NOMO-1 (cell line): ENCODE measurements around the gene VPS13C.

Source experiments
- DNase-seq, 2 experiments: peaks; one replicate each; lab custom pipeline; 2025; ENCODE audit not compliant: unreplicated experiment in 2 of 2; lab: John Stamatoyannopoulos, UW

The VPS13C gene

DNA sequence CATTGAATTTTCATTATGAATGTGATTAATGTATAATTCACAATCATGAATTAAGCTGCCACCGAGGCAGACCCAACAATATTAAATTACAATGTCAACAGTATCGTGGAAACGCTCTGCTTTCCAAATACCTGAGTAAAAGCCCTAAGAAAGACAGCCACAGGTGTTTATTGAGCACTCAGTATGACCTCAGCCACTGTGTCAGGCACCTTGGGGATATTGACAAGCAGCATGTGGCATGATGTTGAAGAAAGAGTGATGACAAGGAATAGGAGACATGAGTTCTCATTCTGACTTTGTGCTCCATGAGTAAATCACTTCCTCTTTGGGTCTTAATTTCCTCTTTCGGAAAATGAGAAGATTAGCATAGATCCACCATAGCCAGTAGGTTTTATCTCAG, 19.3 kb upstream of the VPS13C start:
- peak in 1 of 2 experiments; percentile 32 for DNase-seq

- DNase-seq: no peak
Observed at GRCh38 chr15:62075595-62076277, 15.5 kb upstream of the VPS13C start.

- peak in 1 of 2 experiments; percentile 28 for DNase-seq
Observed at GRCh38 chr15:62071711-62072308, 11.6 kb upstream of the VPS13C start.

DNA sequence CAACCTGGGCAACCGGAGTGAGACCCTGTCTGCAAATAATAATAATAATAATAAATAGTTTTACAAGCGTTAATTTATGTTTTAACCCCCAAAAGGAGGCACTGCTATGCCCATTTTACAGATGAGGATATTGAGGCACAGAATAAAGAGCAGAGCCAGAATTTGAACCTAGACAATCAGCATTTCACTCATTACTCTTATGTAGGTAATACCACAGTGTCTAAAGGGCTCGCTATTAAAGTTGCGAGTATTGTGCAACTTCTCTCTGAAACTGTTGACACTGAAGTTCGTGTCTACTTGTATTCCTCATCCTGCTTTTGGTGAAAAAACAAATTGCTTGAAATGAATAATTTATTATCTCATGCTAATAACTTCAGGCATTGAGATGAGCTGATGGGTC, 9.3 kb upstream of the VPS13C start:
- peak in 1 of 2 experiments; percentile 17 for DNase-seq

DNA sequence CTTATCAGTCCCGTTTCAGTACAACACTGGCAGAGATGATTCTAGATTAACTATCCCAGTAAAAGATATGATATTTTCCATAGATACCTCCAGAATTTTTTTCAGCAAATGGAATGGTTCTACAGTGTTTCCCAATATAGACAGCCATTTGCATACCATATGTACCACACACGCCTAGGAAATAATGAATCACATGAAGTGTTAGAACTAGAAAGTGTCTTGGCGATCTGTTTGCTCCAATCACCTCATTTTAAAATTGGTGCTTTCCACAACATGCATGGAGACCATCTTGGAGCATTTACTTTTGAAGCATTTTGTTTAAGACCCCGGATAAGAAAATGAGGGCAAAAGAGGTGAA, 8.5 kb upstream of the VPS13C start:
- DNase-seq: peak in 1 of 2 experiments; percentile 34

DNA sequence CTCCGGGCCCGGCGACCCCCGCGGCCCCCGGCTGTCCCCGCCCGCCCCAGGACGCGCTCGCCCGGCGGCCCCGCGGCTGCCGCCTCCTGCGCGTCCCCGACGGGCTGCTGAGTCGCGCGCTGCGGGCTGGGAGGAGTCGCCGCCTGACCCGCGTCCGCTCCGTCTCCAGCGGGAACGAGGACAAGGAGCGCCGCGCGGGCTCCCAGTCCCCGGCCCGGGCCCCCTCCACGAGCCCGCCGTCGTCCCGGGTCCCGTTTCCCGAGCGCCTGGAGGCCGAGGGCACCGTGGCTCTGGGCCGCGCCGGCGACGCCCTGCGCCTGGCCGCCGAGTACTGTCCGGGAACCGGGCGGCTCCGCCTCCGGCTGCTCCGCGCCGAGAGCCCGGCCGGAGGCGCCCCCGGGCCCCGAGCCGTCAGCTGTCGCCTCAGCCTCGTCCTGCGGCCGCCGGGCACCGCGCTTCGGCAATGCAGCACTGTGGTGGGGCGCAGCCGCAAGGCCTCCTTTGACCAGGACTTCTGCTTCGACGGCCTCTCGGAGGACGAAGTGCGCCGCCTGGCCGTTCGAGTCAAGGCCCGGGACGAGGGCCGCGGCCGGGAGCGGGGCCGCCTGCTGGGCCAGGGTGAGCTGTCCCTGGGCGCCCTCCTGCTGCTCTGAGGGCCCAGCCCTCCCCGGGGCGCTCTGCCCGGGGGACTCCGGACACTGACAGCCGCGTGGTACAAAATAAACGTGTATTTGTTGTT, 8.0 kb upstream of the VPS13C start:
- peak in 1 of 2 experiments; percentile 31 for DNase-seq

GRCh38 chr15:62067448-62068044, 7.3 kb upstream of the VPS13C start:
- DNase-seq: no peak

DNA sequence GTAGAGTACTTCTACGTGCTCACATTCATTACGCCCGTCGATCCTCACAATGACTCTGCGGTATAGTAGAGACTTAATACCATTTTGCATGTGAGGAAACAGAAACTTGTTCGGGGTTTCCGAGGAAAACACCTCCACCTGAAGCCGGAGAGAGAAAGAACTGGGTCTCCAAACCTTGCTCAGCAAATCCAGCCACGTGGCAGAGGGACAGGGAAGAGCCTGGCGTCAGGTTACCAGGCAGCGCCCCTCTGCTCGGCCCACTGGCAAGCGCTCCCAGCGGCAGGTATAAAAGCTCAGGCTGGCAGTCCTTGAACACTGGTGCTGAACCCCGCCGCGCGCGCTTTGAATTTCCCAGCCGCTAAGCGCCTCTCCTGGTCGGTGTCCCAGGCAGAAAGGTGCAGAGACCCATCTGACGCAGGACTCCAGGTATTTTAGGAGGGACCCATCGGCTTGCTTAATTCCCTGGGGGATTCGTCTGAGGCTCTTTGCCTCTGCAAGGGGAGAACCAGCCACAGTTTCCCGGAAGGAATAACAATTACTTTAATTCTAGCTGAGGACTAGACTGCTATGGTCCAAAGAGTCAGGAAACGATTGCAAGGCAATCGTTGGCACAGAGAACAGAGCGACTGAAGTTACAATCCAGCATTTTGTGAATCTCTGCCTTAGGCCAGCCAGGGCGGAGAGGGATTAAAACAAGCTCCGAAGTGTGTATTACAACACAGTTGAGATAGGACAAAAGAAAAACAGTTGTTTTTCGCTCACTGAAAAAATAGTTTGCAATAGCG, 6.6 kb upstream of the VPS13C start, which contains the start of gene C2CD4A:
Gene C2CD4A, plus strand, starts transcription at position 315 of the 785 bp plus-strand sequence. CDS start 637 bp downstream, outside the sequence.
- DNase-seq: peak in 1 of 2 experiments; percentile 10

DNA sequence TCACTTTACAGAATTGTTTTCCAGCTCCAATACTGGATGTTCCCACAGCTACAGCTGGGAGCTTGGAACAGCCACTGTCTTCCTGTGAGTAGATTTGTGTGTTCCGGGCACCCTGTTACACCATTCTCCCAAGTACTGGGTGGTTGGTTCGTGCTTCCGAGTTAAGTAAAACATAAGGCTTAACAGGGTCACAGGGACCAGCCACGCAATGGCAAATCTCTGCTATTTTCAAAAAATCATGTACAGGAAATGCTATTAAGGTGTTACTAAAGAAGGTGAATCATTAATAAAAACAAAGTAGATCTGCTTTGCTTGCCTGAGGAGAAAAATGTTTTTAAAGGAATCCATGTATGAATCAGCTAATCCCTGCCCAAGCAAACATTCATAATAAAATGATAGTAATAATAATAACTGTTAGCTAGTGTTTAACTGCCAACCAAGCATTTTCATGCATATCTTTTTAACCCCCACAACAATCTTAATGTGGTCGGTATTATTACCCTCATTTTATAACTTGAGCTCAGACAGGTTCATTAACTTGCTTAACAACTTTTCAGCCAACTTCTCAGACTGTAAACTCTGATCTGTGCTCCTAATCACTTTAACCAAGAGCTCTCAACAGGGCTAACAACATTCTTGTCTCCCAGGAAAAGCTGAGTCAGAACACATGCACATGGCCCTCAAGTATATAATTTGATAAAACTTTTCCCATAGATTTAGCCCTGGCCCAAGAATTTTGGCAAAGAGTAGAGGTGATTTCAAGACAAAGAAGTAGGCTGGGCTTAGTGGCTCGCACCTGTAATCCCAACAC, 3.8 kb upstream of the VPS13C start:
- DNase-seq: no peak

GRCh38 chr15:62060896-62061280, 641 bp upstream of the VPS13C start:
- DNase-seq: no peak

DNA sequence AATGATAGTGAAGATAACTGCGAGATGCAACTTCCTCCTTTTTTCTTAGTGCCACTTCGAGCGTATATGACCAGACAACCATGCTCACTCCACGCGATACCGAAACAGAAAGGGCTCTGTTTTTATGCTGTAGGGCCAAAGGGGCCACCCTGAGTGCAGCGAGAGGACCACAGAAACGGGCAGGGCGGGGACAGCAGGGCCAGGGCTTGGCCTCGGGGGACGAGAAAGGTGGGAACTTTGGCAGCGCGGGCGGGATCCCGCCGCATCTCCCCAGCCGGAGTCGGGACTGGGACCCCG, 483 bp downstream of the VPS13C start:
- peak; percentile 85 to 86 for DNase-seq

DNA sequence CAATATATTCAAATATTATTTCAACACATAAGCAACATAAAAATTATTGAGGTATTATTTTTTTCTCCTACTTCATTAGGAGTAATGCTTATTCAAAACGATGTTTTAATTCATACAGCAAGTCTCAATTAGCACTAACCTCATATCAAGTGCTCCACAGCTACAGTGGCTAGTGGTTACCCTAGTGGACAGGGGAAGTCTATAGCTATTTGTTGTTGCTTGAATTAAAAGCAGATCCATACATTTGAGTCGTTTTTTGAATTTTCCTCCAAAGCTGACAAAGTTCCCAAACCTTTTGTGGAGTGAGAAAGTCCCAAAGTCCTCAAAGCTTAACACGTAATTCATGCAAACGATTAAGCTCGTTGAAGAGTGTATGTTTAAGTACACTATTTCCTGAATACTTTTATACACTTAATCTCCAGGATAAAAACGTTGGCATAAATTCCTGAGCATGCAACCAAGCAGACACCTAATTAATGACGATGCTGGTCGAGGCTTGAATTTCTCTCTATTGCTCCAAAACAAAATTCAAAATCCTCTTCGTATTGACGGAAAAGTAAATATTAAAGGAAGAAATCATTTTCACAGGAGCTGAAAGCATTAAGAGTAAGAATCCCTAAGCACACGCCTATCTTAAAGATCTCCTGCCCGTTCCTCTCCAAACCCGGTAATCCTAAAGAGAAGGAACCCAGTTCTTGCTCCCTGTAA, 985 bp downstream of the VPS13C start:
- DNase-seq: no peak

GRCh38 chr15:62058327-62059028, 1.8 kb downstream of the VPS13C start:
- no peak for DNase-seq

- DNase-seq: peak in 1 of 2 experiments; percentile 19
Observed at GRCh38 chr15:62057341-62057980, 2.8 kb downstream of the VPS13C start.

DNA sequence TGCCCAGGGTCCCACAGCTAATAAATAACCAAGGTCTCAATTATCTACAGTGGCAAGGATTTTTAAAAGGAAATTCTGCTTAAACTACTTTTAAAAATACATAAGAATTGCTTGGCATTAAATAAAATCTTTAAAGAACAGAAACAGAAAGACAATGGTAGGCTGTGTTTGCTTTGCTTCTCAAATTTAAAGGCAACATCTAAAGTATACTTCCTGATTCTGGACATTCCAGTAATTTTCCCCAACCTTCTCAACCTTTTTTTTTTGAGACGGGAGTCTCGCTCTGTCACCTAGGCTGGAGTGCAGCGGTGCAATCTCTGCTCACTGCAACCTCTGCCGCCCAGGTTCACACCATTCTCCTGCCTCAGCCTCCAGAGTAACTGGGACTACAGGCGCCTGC, 5.3 kb downstream of the VPS13C start:
- no peak for DNase-seq

DNA sequence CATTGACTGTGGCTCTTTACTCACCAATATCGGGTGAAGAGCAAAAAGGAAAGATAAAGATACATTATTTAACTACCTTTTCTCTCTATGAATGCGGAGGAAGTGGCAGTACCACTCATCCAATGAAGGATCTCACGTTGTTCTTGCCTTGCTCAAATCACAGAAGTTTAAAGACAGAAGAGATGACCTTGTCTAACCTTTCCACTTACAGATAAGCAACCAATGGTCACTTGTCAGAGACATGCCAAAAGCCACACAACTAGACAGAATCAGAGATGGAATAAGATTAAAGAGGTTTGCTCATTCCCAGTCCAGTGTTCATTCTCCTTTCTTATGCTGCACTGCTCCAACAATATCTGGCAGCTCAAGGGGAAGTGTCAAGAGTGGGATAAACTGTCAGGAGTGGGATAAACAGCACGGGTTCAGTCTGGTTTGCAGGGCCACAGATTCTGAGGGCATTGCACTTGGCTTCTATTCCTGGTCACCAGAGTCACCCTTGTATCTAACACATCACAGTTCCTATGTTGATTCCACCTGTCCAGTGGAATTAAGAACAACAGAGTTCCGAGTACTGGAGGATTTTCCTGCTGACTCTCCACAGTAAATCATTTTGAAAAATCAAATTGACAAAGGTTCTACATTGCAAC, 6.7 kb downstream of the VPS13C start:
- no peak for DNase-seq

DNA sequence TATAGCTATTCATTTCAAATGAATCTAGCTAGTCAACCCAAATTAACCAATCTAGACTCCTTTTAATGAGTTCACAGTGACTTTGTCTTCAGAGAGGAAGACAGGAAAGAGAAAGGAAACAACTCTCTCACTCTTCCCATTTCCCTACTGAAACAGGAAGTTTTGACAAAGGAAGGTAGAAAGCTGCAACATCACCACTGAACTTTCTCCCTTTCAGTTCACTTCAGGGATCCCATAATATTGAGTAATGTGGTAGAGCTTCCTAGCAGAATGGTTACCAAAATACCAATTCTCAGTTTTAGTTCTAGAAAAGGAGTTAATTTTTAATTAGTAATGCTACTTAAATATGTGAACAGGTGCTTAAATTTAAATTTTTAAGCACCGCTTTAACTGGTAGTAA, 7.5 kb downstream of the VPS13C start:
- DNase-seq: peak in 1 of 2 experiments; percentile 31

- DNase-seq: peak; percentile 43 to 59
Observed at GRCh38 chr15:62051166-62051565, 9.1 kb downstream of the VPS13C start.
